Esophagus squamous epithelium (tissue), 4 donors: ENCODE results near the gene HSD17B7.

Source experiments
- CTCF ChIP-seq, 6 experiments: fragments of 450-650 bp in 4 of 6; fragments of 200-600 bp in 2 of 6; sonication (generic) in 2 of 6; IDR thresholded peaks; one replicate each; pipeline ENCODE4 v1.5.1; 2016 to 2019; ENCODE audit warnings: antibody characterized with exemption in 6 of 6, mild to moderate bottlenecking in 4 of 6, moderate library complexity in 4 of 6
- POLR2A ChIP-seq, 4 donors: fragments of 450-650 bp; IDR thresholded peaks; one replicate each; pipeline ENCODE4 v1.6.1; 2017; ENCODE audit warnings: antibody characterized with exemption in 4 of 4, mild to moderate bottlenecking in 4 of 4, moderate library complexity in 3 of 4

- no peak for TF ChIP-seq CTCF (IDR thresholded peaks at IDR 0.05)
- TF ChIP-seq POLR2A (IDR thresholded peaks at IDR 0.05), result no peak
Observed at GRCh38 chr1:162832470-162832869, 42.0 kb downstream of the HSD17B7 start.
